Superior temporal gyrus (tissue), 1 donor: ENCODE results near the gene LBH.

Experiments
- DNase-seq: peaks from one replicate; pipeline ENCODE4 v3.0.0-alpha.2; 2016; ENCODE audit errors: extremely low spot score

The LBH gene

GRCh38 chr2:30273574-30273929, 42.2 kb downstream of the LBH start:
- no peak for DNase-seq

- DNase-seq = no peak
These were observed 43.9 kb downstream of the LBH start for GRCh38 chr2:30275256-30275655.

- DNase-seq = no peak
These were observed 45.1 kb downstream of the LBH start for GRCh38 chr2:30276455-30276911.

GRCh38 chr2:30277582-30277981, 46.2 kb downstream of the LBH start:
- no peak for DNase-seq

GRCh38 chr2:30278419-30278818, 47.1 kb downstream of the LBH start:
- no peak for DNase-seq

DNA sequence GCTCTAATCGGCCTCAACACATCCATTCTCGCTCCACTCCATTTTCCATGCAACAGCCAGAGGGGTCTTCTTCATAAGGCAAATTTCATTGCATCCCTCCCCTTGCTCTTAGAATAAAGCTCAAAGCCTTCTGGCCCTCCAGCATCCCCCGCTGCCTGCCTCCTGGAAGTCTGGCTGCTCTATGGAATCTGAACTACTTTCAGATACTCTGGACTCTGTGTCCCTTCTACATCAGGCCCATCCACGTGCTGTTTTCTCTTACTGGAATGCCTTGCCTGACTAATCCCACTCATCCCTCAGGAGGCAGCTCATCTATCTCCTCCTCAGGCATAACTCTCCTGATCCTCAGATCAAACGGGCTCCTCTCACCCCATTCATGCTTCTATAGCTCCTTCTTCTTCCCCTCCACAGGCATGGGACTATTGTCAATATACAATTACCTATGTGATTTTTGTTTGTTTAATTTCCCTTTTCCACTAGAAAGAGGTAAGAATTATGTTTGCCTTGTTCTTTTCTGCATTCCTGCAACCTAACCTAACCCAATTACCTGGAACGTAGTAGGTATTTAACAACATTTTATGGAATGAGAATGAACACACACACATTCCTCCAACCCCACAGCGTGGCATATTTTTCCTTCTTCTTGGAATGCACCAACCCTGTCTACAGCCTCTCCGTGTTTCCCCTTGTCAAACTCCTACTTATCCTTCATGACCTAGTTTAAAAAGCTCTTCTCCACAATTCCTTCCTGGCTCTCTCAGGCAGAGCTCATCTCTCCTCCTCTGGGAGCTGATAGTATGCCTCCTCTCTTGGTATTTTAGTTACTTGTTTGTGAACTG, 49.5 kb downstream of the LBH start:
- no peak for DNase-seq

- no peak for DNase-seq
These were observed 50.7 kb downstream of the LBH start for GRCh38 chr2:30282081-30282480.

- DNase-seq = no peak
These were observed 51.4 kb downstream of the LBH start for GRCh38 chr2:30282721-30283120.

GRCh38 chr2:30283931-30284565, 52.7 kb downstream of the LBH start:
- DNase-seq = no peak

DNA sequence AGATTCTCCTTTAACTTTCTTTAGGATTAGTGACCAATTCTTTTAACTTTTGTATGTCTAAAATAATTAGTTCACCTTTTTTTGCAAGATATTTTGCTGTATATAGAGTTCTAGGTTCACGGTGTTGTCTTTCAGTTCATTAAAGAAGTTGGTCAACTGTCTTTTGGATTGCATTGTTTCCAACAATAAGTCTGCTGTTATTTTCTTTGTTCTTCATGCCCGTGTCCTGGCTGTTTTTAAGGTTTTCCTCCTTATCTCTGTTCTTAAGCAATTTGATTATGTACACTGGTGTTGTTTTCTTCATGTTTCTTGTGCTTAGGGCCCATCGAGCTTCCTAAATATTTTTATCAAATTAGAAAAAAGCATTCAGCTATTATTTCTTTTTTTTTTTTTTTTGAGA, 54.4 kb downstream of the LBH start:
- DNase-seq = no peak

DNA sequence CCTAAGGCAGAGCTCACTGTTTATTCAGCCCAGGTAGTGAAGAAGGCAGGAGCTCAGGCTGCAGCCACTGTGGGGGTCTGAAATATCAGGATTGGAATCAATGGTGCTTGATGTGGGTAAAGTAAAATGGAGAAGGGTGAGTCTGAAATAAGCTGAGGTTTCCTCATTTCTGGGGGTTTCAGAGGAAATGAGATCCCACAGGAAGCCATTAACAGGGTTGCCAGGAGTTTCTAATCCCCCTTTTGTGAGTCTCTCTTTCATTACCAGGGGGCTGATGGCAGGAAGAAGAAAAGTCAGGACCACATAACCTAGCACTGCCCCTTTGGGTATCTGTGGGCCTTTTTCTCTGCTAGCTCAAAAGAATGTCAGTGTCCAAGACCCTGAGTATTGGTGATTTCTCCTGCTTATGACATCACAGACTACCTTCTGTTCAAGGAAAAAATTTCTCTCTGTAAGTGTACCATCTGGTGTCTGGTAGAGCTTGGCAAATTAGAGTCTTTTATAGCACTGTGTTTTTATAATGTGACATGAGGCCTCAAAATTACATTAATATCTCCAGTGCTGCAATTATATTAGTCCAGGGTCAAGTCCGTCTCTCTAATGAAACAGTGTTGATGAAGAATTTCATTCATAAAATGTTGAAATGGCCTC, 56.0 kb downstream of the LBH start:
- no peak for DNase-seq

- DNase-seq = no peak
These were observed 56.7 kb downstream of the LBH start for GRCh38 chr2:30287857-30288513.

DNA sequence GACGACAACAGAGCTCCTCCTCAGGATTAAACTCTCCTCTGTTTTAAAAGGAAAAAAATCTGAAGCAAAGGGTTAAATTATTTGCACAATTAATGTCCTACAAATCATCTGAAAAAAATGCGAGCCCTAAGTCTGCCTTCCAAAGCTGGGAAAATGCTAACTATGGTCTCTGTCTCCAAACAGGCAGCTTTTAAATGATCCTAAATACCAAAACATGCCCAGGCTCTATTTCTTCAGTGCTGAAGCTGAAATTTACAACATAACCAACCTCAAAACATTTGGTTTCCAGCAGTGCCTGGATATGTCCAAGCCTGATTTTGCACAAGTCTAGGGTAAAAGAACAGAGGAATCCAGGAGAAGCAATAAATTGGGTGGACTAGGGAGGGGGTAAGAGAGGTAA, 57.2 kb downstream of the LBH start:
- DNase-seq = no peak

DNA sequence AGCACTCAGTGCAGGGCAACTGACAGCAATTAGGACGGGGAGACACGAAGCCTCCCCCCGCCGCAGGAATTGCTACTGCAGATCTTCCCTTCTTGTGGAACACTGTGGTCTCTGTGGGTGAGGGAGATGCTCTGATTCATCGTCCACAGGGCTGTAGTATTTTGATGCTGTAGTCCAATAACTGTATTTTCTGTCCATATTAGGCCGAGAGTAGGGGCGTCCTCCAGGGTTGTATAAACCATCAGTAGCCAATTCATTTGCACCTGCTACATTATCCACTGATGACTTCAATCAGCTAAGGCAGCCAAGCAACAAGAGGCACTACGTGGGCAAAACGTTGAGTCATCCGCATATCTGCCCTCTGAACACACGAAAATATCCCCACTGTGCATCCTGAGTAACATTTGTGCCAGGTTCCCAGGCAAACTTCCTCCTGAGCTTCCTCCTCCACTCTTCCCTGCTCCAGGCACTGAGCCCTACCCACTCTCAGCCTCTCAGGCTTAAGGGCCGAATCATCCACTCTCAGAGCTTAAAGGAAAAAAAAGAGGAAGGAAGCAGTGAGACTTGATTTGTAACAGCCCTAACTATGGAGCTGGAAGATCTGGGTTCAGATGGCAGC, 62.1 kb downstream of the LBH start:
- DNase-seq = no peak

DNA sequence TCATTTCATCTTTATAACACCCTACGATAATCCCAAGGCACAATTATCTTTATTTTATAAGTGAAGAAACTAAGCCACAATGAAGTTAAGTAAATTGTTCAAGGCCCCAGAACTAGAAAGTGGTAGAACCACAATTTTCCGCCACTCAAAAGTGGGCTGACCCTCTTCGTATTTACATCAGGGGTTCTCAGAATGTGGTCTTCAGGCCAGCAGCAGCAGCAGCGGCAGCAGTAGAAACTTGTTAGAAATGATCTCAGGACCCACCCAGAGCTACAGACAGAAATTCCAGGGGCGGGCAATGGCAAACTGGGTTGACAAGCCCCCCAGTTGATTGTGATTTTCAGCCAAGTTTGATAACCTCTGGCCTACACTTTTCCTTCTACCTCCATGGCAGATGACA, 62.8 kb downstream of the LBH start:
- DNase-seq = no peak

DNA sequence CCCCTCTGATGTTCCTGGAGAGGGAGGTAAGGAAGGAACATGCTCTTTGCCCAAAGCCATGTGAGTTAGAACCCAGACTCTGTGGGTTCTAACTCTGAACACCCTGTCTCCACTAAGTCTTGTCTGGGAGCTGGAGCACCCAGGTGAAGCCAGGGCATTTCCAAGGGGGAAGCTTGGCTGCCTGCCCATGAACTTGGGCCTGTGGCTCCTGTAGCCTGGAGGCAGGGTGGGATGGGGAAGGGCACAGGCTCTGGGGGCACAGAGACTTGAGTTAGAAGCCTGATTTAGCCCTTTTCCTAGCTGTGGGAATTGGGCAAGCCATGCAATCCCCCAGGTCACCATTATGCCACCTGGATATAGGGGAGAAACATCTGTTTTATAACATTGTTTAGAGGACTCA, 65.2 kb downstream of the LBH start:
- no peak for DNase-seq

DNA sequence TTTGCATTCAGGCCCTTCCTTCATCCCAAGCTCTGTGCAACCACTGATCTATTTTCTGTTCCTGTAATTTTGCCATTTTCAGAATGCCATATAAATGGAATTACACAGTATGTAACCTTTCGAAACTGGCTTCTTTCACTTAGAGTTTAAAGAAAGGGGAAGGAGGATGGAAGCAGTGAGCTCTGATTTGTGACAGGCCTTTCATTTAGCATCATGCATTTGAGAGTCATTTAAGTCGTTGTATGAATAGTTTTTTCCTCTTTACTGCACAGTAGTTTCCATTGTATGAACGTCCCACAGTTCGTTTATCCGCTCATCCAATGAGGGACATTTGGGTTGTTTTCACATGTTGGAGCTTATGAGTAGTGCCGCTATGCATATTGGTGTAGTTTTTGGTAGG, 67.0 kb downstream of the LBH start:
- no peak for DNase-seq

GRCh38 chr2:30300122-30300455, 68.8 kb downstream of the LBH start:
- no peak for DNase-seq

DNA sequence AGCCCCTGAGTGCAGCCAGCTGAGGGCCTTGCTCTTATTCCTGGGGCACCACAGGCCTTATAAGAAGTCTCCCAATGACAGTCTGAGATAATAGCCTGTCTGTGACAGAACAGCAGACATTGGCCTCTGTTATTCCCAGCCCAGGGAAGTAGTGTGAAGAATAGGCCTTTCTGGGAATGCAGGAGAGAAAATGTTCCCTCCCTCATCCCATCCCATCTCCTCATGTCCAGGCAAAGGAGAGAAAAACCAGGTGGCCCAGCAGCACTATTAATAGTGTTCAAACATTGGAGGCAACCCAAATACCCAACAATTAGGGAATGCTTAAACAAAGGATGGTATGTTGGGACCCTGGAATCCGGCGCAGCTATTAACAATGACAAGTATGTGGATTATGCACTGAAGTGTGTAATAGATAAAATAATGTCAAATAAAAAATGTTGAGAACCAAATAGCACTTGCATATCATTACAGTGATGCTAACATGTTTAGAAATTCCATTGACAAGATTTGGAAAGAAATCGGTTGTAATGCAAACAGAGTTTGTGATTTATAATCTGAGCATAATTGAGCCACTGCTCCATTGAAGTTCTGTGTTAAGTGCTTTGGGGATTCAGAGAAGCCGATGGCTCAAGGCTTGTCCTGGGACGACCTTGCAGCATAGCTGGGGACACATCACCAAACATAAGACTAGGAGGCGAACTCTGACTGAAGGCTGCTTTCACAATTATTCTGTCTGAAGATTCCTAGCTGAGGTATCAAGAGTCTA, 69.3 kb downstream of the LBH start:
- no peak for DNase-seq

GRCh38 chr2:30301551-30301950, 70.2 kb downstream of the LBH start:
- DNase-seq = no peak

DNA sequence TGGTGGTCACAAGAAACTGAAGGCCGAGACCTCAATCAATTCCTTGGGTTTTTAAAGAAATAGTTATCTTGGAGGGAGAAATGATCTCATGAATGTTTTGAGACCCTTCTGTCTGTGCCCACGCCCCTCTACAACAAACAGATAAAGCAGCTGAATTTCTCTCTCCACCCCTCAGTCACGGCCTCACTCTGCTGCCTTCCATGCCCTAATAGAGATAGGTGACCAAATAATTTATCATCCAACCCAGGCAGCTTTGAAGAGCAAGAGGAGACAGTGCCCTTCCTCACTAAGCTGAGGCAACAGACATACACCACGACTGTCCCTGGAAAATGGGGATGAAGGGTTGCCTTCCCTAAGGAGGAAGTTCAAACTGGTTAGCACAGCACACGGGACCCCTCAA, 71.2 kb downstream of the LBH start:
- DNase-seq = no peak
